HG03039 (cell line): ENCODE results near the gene DGKE.
A peak's percentile ranks its signal among the peaks of the same experiment; 100 is the strongest.

ENCODE experiments used
- ATAC-seq: cut with Tn5 transposase; IDR thresholded peaks from one replicate; pipeline ENCODE4 v1.9.1; 2021; ENCODE audit warnings: mild to moderate bottlenecking, moderate library complexity; ENCODE audit not compliant: unreplicated experiment

DGKE gene

DNA sequence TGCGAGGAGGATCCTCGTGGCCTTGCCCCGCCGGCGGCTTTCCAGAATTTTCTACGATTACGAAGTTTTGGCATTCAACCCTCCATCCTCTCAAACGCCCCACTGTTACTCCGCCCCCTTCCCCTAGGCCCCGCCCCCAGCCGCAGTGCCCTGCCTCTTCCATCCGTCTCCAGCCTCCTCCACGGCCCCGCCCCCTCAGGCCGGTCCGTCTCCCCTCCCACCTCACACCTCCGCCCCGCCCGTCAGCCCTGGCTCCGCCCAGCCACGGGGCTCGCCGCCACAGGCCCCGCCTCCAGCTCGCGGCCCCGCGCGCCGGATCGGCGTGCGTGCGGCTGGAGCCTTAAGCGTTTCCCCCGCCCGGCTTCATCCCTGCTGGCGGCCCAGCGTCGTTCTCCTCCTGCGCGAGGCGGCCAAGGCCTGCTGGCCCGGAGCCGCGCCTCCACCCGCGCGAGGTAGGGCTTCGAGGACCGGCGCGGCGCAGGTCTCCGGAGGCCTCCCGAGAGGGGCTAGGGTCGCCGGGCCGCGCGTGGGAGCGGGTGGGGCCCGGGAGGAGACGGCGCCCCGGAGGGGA, at the start of gene DGKE, which contains the start of gene C17orf67:
TSS of gene DGKE (plus strand) at position 343 of the 571 bp plus-strand sequence. CDS start 645 bp downstream, outside the sequence.
TSS of gene C17orf67 (minus strand) at position 112 of the 571 bp plus-strand sequence. CDS start 18,110 bp downstream, outside the sequence.
- peak; percentile 68 for ATAC-seq

DNA sequence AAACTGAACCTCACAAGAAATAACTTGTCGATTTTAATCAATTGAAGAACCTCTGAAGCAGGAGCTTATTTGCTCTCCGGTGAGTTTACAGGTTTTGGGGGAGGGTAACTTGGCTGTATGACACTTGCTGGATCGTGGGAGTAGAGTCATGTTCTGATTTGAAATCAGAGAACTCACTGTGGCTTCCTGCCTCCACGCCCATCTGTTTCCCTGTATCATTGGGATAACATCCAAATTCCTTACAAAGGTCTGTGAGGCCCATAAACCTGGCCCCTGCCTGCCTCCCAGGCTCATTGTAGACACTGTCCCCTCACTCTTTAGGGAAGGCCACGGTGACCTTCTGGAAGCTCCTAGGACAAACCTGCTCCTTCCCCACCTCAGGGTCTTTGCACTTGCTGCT, 48.5 kb upstream of the DGKE start:
- no peak for ATAC-seq

DNA sequence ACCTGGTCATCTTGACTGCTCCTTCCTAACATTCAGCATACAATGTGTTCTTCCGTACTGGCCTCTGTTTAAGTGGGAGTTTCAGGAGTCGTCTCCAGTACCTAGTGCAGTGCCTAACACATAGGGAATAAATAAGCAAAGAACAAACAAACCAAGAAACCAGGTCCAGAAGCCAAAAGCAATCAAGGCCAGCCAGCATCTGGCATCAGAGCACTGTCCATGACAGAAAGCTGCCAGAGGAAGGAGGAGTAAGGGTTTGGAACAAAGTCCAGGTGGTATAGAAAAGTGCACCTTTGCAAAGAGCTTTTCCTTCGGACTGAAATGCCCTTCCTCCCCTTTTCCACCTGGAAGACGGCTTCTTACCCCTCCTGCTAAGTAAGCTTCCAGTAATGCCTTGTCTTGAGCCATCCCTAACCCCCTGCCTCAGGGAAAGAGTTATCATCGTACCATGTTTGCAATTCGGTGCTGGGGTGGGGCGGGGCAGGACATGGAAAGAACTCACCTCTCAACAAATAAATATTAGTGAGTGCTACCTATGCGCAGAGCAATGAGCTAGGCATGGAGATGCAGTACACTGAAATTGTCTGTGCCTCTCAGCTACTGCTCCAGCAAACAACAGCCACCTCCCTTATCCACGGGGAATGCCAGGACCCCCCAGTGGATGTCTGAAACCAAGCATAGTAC, 47.8 kb upstream of the DGKE start:
- no peak for ATAC-seq

DNA sequence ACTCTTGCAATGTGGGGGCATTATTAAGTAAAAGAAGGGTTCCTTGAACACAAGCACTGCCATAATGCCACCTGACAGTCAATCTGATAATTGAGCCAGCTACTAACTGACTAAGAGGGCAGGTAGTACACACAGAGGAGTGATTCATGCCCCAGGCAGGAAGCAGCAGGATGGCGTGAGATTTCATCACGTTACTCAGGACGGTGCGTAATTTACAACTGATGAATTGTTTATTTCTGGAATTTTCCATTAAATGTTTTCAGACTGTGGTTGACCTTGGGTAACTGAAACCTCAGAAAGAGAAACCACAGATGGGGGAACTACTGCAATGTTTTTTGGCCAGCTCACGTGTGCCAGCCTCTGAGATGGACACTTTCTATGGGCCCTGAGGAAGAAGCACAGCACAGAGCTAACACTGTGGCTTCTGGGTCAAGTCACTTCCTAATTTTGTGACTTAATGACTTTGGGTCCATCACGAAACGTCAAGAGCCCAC, 46.9 kb upstream of the DGKE start:
- peak; percentile 86 for ATAC-seq

DNA sequence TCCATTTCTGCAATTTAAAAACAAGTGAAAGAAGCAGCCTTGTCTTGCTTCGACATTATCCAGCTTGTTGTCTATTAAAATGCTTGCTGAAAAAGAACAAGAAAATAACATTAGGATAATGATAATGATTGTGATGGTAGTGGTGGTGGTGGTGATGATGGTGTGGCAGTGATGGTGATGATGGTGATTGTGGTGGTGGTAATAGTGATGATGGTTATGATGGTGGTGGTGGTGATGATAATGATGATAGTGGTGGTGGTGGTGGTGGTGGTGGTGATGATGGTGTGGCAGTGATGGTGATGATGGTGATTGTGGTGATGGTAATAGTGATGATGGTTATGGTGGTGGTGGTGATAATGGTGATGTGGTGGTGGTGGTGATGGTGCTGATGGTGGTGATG, 41.7 kb upstream of the DGKE start:
- no peak for ATAC-seq

DNA sequence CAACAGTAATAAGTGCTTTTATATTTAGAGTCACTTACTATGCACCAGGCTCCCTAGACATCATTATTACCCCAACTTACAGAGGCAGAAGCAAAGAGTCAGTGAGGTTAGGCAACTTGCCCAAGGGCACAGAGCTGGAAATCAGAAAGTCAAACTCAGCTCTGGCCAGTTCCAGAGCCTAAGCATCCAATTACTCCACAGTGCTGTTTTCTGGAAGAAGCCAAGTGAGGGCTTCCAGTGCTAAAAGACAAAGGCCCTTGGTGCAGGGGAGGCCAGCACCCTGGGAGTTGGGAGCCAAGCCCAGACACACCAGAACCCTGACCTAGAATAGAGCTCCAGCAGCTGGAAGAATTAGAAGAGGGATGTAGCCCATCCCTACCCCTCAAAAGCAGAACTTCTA, 40.4 kb upstream of the DGKE start:
- ATAC-seq, result no peak

DNA sequence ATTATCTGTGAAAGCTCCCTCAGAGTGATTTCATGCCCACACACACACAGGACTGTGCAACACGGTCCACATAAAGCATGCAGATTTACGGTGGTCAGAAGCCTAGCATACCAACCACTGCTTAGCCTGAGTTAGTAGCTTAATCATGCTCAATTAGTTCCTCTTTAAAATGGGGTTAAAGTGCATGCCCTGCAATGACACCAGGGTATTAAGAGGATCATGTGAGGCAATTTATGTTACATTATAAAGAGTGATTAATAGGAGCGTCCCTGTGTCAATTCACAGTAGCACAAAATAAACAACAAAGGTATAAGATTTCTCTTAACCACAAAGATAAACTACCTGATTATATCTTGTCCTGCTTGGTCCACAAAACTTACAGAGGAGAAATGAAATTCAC, 40.0 kb upstream of the DGKE start:
- no peak for ATAC-seq

DNA sequence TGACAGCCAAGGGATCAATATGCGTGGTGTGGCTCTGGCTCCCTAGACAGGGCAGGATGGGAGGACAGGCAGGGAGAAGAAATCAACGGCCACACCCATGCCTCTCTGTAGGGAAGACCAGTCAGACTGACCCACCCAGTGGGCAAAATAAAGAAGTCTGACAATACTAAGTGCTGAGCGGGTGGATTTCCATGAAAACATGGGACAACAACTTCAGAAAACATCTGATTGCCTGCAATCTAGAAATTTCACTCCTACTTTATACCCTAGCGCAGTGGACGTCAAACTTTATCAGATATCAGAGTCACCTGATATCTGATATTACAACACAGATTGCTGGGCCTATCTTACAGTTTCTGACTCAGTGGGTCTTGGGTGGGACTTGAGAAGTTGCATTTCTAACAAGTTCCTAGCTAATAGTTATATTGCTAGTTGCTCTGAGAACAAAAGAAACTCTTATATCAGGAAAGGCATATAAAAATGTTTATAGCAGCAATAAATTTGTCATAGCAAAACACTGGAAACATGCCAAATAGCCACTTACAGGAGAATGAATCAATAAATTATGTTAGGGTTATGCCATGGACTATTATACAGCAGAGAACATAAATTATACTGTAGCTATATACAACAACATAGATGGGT, 38.6 kb upstream of the DGKE start:
- no peak for ATAC-seq

DNA sequence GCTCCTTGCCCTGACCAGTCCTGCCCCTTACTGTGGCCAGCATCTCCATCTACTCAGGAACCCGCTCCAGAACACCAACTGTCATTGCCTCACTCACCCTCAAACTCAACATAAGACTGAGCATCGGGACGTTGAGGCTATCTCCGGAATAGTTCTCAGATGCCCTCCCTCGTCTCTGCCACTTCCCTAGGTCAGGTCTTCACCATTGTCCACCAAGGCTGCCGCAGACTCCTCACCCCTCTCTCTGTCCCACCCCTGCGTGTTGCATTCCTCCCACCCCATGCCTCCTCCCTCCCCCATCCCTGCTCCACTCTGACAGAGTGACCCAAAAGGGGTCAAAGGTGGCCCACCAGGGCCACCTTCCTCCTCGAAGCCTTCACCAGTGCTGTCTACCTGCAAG, 37.4 kb upstream of the DGKE start:
- no peak for ATAC-seq

DNA sequence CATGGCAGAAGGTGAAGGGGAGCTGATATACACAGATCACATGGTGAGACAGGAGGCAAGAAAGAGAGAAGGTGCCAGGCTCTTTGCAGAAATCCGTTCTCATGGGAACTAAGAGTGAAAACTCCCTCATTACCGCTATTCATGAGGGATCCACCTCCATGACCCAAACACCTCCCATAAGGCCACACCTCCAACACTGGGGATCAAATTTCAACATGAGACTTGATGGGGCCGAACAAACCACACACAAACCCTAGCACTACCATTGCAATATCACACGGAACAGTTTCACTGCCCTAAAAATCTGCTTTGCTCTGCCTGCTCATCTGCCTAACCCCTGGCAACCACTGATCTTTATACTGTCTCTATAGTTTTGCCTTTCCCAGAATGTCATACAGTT, 35.0 kb upstream of the DGKE start:
- no peak for ATAC-seq

DNA sequence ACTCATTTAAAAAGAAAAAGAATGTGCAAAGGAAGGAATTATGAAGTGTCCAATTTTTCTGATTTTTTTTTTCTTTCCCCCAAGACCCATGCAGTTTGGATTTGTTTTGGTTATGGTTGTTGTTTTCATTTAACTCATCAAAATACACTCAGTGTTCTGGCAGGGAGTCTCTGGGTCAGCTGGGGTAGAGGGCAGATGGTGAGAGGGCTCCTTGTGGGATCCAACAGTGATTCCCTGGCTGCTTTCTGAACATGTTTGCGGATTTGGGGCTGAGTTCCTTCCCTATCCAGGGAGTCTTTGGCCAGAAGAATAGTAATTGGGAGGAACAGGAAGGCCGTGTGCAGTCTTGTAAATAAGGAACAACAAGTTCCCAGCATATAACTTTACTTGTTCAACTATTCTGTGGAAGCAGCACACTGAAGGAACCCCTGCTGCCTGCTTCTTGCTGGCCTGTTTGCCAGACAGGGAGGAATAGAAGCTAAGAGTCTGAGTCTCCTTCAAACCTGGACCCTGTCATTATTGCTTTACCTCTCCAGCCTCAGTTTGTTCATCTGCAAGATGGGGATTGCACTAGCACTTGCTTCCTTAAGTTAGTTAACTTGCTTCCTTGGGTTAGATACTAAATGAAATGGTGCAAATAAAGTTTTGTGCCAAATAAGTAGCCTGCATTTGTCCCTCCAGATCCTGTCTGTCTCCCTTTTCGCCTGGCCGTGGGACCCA, 32.3 kb upstream of the DGKE start:
- ATAC-seq, result no peak

DNA sequence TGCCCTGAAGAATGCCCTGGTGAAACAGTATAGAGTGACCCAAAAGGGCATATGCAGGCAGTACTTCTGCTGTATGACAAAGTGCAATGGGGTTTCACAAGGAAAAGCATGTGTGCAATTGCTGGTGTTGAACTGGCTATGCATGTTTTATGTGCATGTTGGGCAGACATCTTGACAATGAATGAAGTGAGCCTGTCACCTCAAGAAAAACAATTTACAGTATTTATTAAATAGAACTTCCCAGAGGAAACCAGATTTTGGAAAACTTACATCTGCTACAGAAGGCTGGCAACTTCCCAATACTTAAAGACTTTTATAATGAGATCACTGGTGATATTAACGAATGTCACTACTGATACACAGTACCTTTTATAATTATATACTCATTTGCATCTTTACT, 30.9 kb upstream of the DGKE start:
- no peak for ATAC-seq

DNA sequence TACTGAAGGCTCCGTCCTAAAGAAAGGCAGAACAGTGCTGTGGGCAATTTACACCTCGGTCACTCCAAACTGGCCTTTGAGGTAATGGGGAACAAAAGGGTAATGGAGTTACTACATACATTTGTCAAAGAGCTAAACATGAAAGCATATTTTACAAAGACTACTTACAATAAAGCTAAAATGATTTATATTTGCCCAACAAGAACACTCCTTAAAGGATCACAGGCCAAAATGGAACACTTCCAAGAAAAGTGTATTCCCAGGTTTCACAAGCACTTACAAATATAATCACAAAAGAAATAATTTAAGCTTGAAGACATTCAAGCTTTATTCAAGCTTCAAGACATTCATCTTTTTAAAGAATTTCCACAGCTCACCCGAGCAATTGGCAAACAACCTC, 29.5 kb upstream of the DGKE start:
- no peak for ATAC-seq

DNA sequence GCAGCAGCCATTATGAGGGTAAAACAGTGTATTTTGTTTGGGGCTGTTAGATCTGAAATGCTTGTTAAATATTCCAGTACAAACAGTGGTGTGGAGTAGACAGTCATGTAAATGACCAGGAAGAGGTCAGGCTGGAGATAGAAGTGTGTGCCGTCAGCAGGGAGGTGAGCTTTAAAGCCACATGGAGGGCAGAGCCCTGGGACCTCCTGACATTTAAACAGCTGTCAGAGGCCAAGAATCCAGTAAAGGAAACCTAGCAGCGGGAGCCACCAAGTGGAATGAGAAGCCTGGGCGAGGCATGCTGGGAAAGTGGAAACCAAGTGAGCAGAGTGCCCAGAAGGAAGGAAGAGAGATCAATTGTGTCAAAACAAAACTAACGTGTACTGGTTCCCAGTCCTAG, 27.0 kb upstream of the DGKE start:
- ATAC-seq, result no peak

DNA sequence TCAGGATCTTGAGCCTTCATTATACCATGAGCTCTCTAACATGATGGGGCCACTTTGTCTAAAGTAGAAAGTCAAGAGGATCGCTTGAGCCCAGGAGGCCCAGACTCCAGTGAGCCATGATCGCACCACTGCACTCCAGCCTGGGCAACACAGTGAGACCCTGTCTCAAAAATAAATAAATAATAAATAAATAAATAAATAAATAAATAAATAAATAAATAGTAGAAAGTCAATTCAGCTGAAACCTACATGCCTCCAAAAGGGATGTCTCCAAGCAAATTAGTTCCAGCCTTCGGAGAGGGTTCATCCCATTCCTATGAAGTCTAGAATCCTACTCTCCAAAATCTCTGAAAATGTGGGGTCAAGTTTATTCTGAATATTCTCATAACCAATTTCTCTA, 26.2 kb upstream of the DGKE start:
- ATAC-seq, result no peak

DNA sequence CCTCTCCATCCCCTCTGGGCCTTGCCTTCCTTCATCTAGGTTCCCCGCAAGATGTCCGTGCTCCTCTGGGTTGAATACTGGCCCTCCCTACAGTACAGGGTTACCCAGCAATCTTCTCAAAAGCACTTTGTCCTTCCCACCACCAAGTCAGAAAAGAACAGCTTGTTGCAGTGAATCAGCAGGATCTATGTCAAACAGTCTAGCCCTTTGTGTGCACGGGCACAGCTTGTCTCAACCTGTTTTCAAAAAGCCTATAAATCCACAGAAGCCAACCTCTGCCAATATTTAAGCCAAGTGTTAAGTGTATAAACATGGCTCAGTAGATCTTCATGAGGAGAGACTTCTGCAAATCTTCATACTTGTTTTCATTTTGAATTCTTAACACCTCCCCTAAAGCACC, 25.4 kb upstream of the DGKE start:
- no peak for ATAC-seq

DNA sequence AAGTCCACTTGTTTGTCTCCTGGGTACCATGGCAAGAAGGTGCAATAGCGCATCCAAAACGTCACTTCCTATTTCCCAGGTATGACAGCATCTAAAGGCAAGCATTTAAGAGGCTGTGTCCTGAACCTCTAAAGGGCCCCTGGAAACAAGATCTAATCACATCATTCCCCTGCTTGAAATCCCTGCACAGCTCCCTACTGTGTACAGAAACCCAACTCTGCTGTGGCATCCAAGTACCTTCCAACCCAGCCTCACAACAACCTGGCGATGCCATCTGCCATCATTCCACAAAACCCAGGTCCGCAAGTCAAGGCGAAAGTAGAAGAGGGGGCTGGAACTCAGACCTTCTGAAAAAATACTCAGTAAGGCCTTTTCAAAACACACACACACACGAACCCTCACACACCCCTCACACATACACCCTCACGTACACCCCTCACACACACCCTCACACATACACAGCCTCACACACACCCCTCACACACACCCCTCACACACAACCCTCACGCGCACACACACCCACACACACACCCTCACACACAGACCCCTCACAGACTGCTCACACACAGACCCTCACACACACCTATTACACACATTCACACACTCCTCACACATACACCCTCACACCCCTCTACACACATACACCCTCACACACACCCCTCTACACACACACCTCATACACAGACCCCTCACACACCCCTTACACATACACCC, 24.7 kb upstream of the DGKE start:
- ATAC-seq, result no peak

DNA sequence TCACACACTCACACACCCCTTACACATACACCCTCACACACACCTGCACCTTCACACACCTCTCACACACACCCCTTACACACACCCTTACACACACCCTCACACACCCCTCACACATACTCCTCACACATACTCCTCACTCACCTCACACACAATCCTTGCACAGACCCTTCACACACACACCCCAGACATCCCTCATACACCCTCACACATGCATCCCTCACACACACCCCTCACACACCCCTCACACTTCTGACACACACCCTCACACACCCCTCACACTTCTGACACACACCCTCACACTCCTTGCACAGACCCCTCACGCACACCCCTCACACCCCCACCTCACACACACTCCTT, 24.2 kb upstream of the DGKE start:
- ATAC-seq, result no peak

DNA sequence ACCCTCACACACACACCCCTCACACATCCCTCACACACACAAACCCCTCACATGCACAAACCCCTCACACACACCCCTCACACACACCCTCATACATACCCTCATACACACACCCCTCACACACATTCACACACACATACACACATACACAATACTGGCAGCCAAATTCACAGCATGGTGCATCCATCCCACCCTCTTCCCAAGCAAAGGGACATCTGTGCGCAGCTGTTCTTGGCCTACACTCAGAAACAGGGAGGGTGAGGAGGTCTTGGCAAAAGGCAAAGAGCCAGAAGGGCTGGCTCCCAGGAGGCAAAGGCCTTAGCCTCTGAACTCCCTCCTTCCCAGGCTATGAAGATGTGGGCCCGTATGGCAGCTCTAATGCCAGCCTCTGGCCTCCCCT, 23.6 kb upstream of the DGKE start:
- ATAC-seq, result no peak

DNA sequence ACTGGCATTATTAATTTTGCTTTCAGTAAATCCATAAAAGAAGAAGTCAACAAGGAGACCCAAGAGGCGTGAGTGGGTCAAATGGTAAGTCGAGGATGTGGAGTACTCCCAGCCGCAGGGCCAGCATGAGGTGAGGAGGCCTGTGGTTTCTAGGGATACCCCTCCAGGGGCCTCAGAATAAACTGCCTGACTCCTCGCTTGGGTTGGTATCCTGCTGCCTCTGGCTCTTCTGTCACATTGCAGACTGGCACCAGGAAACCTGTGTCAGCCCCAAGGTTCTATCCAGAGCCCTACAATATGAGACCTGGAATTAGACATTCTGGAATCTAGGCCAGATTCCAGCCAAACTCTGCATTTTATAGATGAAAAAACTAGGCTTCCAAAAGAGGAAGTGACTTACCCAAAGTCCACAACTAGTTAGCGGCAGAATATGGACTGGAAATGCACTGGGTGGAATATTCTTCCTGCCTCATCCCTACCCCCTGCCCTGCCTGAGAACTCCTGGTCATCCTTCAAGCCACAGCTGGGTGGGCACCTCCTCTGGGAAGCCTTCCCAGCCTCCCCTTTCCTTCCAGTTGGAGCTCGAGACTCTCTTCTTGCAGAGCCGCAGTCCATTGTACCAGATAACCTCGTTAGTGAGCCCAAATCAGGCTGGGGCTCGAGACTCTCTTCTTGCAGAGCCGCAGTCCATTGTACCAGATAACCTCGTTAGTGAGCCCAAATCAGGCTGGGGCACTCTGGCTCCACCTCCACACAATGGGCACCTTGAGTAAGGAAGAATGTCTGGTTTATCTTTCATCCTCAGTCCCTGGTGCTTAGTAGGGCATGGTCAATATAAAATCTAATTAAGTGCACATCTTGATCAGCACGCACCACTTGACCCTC, 22.8 kb upstream of the DGKE start:
- ATAC-seq, result no peak
